GM18858 (cell line): ENCODE results near the gene SCAF11.

Experiments used
- ATAC-seq: cut with Tn5 transposase; IDR thresholded peaks from one replicate; pipeline ENCODE4 v1.9.1; 2021; ENCODE audit not compliant: unreplicated experiment

SCAF11 gene

DNA sequence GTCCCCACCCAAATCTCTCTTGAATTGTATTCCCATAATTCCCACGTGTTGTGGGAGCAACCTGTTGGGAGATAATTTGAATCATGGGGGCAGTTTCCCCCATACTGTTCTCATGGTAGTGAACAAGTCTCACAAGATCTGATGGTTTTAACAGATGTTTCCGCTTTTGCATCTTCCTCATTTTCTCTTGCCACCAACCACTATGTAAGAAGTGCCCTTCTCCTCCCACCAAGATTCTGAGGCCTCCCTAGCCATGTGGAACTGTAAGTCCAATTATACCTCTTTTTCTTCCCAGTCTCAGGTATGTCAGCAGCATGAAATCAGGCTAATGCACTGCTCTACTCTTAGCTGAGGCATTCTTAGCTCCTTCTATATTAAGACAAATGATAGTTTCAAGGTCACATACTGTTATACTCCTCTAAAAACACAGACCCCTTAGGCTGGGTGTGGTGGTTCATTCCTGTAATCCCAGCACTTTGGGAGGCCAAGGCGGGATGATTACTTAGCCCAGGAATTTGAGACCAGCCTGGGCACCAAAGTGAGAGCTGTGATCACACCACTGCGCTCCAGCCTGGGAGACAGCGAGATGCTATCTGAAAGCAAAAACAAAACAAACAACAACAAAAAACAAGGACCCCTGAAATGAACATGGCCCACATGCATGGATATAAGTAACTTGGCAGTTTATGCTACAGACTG lies 3.6 kb downstream of the SCAF11 start:
- ATAC-seq: no peak

DNA sequence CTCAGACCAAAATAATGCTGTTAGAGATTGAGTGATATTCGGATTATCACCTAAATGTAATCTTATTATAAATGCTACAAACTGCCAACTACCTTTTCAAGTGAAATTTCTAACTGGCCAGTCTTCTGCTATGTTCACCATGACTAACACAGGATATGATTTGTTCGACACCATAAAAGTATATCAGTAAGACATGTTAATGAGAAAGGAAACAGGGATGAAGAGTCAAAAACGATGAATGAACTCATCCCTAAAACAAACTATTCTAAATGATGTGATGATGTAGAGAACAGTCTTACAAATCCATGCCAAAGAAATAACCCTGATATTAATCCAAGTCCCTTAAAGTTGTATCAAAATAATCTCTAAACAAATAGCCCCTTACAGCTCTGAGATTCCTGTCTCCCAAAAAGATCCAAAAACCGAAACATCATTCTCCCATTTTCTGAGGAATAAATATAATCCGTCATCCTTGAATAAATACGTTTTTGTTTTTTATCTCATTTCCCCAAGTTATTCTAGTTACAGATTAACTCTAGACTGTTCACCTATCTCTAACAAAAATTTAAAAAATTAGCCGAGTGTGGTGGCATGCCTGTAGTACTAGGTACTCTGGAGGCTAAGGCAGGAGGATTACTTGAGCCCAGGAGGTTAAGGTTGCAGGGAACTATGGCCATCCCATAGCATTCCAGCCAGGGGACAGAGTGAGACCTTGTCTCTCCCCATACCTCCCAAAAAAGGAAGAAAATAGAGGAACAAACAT lies 9.1 kb downstream of the SCAF11 start:
- no peak for ATAC-seq

DNA sequence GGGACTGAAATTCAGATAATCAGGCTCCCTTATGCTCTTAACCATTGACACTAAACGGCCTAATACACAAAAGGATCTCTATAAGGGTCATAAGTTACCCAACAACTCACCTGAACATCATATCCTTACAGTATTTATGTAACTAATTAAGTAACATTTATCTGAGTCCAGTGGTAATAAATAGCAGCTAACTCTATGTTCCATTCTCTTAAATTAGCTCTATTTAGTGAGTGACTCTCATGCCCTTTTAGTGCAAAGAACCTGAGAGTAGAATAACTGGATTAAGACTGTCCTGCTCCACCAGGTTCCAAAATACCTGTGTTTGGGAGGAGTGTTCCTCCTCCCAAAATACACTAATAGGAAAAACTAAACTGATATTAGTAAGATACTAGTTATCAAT lies 9.8 kb downstream of the SCAF11 start:
- no peak for ATAC-seq

DNA sequence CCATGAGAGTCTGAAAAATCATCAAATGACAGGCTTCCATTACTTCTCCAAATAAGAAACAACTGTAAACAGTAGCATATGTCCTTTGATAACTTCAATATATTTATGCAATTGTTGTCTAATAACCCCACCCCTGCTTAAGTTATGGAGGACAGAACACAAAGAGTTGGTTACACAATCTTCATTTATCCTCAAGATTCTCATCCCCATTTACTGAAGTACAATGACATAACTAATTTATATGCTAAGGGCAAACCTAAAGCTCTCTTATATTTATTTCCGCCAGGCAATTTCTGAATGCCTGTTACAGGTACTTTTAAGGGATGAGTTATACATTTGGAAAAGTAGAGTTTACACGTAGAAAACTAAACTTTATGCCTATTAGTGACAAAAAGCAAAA lies 12.3 kb downstream of the SCAF11 start:
- ATAC-seq: no peak

DNA sequence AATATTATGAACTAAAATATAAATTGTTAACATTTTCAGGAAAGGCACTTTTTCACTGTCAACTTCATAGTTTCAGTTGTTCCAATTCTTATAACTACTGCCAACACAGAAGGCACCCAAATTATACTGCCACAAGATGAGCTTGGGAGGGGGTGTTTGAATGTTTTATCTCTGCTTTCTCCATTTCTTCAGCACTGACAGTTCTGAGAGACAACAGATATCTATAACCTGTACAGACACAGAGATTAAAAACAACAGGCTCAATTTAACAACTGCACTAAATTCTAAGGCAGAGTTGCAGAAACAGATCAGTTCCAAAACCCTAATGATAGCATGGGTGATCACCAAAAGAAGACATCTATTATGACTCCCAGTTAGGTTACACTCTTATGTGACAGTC lies 12.8 kb downstream of the SCAF11 start:
- ATAC-seq: no peak

DNA sequence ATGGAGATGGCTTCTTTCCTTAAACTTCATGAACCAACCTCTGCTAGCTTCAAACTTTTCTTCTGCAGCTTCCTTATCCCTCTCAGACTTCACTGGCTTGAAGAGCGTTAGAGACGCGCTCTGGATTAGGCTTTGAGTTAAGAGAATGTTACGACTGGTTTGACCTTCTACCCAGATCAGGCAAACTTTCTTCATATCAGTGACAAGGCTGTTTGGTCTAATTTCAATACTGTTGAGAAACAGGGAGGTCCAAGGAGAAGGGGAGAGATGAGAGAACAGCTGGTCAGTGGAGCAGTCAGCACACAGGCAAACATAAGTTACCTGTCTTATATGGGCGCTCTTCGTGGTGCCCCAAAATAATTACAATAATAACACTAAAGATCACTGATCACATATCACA lies 14.9 kb downstream of the SCAF11 start:
- no peak for ATAC-seq

DNA sequence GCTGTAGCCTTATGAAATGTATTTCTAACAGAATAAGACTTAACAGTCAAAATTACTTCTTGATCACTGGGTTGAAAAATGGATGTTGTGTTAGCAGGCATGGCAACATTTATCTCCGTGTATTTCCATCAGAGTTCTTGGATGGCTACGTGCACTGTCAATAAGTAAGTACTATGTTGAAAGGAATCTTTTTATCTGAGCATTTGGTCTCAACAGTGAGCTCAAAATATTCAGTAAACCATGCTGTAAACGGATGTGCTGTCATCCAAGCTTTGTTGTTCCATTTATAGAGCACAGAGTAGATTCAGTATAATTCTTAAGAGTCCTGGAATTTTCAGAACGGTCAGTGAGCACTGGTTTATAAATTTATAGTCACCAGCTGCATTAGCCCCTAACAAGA lies 15.5 kb downstream of the SCAF11 start:
- ATAC-seq: no peak

DNA sequence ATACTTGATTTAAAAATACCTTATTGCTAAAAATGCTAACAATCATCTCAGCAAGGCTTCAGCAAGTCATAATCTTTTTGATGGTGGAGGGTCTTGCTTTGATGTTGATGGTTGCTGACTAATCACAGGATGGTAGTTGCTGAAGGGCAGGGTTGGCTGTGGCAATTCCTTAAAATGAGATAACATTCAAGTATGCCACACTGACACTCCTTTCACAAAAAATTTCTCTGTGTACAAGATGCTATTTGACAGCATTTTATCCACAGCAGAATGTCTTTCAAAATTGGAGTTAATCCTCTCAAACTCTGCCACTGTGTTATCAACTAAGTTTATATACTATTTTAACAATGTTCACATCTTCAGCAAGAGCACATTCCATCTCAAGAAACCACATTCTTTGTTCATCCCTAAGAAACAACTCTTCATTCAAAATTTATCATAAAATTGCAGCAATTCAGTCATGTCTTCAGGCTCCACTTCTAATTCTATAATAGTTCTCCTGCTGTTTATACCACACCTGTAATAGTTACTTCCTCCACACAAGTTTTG lies 16.1 kb downstream of the SCAF11 start:
- no peak for ATAC-seq

DNA sequence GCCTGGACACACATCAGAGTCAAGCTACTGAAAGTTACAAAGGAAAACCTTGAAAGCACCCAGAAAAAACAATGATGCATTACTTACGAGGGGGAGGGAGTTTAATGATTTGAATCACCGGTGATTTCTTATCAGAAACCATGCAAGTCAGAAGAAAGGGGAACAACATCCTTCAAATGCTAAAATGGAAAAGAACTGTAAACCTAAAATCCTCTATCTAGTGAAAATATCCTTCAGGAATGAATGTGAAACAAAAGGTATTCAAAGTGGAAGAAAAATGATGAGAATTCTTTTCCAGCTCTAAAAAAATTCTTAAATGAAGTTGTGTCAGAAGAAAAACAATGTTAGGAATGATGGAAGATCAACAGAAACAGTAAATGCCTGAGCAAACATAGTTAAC lies 16.8 kb downstream of the SCAF11 start:
- ATAC-seq: no peak

DNA sequence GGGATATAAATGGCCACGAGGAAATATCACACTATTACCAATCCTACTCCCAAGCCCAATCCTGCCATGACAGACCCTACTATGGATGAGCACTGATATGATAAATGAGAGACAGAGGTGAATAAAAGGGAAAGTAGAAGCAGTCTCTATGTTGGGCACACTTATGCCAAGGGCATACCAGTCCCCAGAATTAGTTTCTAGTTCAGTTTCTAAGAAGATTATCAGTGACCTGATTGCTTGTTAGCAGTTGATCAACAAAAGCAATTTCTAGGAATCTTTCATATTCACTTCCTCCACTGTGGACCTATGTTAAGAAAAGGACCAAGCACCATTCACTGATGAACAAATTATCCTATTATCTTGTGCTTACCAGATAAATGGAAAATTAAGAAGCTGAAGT lies 20.0 kb downstream of the SCAF11 start:
- no peak for ATAC-seq

DNA sequence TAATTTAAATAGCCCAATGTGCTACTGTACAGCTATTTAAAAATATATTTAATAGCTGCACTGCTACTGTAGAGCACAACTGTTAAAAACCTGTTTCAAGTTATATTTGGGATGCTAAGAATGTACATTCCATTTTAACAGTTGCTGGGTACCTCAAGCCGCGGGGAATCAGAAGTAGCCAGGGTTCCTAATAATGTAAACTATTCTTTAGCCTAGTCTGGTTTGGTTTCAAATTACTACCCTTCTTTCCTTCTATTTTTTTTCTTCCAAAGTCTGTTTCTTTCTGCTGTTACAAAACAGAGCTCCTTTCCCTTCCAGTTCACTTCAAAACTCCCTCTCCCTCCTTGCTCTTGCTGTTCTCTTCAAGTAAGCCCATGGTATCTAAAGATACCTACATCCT lies 21.3 kb downstream of the SCAF11 start:
- ATAC-seq: no peak

DNA sequence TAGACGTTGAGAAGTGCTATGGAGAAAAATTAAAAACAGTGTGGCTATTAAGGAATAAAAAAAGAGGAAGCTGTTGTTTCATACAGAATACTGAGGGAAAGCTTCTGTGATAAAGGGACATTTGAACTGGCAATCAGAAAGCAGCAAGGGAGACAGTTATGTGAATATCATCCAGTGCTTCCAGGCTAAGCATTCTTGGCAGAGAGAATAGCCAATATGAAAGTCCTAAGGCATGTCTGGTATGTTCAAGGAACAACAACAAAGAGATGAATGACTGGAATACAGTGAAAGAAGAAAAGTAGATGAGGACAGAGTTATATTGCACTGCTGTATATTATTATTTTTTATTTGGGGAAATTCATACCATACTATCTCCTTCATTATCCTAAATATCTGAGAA lies 23.9 kb downstream of the SCAF11 start:
- no peak for ATAC-seq

DNA sequence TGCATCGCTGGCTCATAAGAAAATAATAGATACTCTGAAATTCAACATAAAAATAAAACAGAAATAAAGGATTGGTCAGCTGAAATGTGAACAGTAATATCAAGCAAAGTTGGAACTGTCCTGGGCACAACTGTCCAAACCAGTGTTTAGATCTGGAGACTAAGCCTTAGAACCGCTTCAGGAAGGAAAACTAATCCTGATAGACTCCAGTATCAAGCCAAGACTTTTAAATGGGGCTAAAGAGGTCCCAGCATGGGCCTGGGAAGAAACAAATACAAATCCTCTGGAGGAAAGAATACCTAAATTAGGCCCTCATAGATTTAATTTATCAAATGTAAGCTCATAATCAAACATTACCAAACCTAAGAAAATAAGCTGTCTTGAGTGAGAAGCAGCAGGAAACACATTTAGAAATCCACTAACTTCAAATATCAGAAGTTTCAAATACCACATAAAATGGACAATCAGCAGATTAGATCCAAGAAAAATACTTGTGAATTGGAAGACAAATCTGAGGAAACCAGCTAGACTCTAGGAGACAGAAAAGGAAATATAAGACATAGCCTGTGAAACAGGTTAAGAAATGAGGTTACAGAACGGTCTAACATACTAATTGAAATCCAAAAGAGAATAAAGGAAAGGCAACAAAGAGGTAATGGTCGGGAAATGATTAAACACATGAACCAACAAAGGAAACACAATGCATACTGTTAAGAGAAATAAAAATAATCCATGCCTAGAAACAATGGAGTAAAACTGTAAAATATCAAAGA lies 27.6 kb downstream of the SCAF11 start:
- no peak for ATAC-seq

DNA sequence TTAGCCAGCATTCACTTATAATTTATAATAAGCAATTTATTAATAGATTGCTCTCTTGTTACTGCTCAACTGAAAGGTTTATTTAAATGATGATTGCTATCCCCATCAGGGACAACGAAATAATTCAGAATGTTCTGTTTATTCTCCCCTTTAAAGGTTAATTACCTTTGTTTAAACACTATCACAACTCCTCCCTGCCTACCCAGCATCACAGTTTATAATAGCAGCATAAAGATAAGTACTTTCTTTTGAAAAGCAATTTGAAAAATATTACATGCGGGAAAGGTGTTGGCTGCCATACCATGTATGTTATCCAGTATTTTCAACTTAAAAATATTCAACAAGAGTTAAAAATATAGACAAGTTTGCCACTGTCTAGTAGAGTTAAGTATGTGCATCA lies 30.6 kb downstream of the SCAF11 start:
- ATAC-seq: no peak

DNA sequence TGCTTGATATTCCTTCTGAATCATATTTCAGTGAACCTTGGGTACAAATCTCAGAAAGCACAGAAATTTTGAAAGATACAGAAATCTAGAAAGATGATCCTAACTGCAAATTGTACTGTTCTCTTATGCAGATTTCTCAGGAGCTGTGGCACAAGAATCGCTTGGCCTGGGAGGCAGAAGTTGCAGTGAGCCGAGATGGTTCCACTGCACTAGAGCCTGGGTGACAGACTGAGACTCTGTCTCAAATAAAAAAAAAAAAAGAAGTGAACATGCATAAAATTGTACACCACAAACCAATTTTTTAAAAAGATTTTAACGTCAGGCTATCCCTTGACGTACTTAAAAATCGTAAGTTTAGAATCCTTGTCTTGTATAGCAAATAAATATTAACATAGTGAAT lies 31.3 kb downstream of the SCAF11 start:
- no peak for ATAC-seq

DNA sequence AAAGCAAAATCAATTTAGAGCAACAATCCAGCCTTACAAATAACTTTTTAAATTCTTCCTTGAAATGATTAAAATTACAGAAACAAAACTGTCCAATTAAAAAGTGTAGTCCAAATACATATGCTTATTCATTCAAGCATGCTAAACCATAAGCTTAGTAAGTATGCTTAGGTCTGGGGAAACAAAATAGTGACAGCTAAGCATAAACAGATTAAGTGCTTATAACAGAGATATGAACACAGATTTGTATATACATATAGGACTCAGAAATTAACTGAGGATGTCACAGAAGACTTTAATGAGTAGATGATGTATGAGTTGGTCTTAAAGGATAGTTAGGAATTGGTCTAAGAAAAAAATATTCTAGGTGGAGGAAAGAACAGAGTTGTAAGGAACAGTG lies 41.8 kb downstream of the SCAF11 start:
- no peak for ATAC-seq

DNA sequence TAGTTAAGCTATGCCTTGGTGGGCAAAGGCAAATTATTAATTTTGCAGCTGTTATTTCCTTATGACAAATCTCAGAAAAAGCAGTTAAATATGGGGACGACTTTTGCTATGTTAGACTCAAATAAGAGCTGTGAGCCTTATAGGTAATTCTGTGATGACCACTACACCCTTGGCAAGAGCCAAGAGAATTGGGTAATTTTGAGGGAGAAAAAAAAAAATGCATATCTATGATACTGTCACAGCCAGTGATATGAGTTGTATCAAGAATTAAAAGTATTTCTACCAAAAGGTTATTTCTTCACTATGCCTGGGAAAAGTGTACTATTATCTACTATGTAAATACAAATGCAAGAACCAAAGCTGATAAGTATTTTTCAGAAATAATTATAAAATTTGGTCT lies 43.9 kb downstream of the SCAF11 start:
- no peak for ATAC-seq

DNA sequence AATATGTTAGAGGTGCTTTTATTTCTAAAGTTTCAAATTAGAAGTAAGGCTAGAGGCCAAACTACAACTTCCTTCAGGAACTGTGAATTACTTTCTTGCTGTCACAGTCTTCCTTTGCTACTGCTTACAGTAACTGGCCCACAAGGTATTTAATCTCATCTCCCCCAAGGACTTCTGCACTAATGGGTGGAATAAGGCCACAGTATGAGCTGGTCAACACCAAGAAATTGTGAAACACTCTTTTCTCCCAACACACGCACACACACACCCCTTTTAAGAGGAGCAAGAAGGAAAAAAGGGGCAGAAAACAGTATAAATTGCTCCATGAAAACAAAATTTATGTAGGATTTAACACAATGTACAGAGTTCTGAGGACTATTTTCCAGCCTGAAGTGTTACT lies 45.6 kb downstream of the SCAF11 start:
- no peak for ATAC-seq

DNA sequence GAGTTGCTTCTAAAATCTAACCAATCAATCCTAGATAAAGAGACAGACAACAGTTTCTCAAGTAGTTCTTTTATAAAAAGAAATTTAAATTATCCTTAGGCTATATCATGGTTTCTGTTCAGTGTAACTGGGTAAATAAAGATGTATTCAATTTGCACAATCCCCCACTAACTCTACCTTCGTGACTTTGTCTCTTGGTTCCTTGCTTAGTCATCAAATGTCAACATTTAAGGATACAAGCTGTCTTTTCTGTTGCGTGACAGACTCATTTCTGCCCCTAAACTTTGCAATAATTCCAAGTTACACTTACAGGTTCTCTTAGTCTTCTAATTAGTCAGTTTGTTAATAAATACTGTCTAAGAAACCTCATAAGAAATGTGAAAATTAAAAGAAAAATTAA lies 50.6 kb downstream of the SCAF11 start:
- ATAC-seq: no peak

DNA sequence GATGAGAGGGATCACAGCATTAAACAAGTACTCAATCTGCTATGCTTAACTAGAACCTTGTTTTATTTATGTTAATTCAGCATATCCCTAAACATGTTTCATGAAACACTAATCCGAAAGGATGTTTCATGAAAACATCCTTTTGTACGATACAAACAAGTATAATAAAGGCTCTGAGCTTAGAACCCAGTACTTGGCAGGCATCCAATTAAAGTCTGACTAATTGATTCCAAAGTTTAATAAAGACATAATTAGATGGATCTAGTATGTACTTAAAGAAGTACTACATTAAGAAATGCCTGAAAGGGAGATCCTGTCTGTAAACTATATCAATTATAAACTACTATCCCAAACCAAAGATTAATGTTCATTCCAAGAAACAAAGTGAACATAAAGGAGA lies 51.8 kb downstream of the SCAF11 start:
- ATAC-seq: no peak

DNA sequence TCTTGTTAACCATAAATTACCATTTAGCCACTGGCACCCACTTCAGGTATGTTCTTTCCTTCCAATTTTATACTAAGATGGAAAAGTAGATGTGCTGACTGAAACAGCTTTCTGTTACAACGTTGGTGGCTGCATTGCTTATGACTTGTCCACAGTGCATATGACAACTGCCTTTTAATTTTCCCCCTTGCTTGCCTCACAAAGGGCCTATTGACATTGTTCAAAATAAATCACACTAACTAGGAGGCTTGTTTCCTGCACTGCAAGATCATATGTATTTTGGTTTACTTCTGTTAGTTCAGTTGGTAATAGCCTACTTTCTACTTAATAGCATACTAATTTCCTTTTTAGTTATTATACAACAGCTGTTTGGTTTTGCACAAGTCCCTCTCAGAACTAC lies 55.4 kb downstream of the SCAF11 start:
- ATAC-seq: no peak

DNA sequence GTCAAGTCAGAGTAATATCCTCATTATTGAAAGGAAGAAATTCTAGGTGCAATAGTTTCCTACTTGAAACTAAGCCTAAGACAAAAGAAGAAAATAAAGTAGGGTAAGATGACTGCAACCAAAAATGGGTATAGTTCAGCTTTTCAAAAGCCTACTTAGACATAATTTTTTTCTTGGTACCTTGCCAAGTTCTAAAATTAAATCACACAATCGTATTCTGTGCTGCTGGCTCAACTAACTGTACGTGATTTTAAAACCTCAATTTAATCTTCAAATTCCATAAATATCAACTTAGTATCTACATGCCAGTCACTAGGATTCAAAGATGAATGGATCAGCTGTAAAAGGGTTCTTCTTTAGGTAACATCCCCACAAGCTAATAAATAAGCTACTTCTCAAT lies 56.9 kb downstream of the SCAF11 start:
- ATAC-seq: no peak
